ENCODE data around the gene CSNK1G2. TPM values are rescaled to one million over a fixed set of nuclear protein-coding genes. Genes with fewer than 3 reads are reported as not detected.

The CSNK1G2 gene
- total RNA-seq, 1 experiment from 2014 or later, result 44.4 TPM

- Mint-ChIP-seq H3K36me3 (ENCODE audit: insufficient read depth, unreplicated experiment) (peaks cover 40% of the 10 kb centered on the region), H3K4me3 (ENCODE audit: unreplicated experiment) (no peak overlapping the region), H3K27me3 (ENCODE audit: insufficient read depth, unreplicated experiment) (no peaks in the 10 kb centered on the region), H3K4me1 (ENCODE audit: low read depth, unreplicated experiment) (peaks cover 12% of the 10 kb centered on the region), H3K9me3 (ENCODE audit: unreplicated experiment) (no peaks in the 10 kb centered on the region), H3K27ac (ENCODE audit: unreplicated experiment) (no peak overlapping the region)
- Histone ChIP-seq H3K27me3 (replicated peaks; ENCODE audit: control insufficient read depth, insufficient read depth, low read length) (no peaks in the 10 kb centered on the region), H3K4me1 (peaks cover 5% of the 10 kb centered on the region; the same call in 1 of the 2 replicates), H3K4me3 (ENCODE audit: low read depth, low read length) (no peak overlapping the region), H3K36me3 (ENCODE audit: control insufficient read depth, insufficient read depth, low read length) (peaks cover 2% of the 10 kb centered on the region), H3K9me3 (no peaks in the 10 kb centered on the region)
- DNase-seq, result no peak
- intact Hi-C loops (cut with micrococcal nuclease; ENCODE audit: unreplicated experiment), result no loop called here
- BruUV-seq (replicated peaks), result TSS peak; percentile 76
- TF ChIP-seq CTCF (IDR thresholded peaks at IDR 0.05; ENCODE audit: insufficient read depth in 1 of 2, low read depth in 1 of 2, low read length in 1 of 2, severe bottlenecking in 1 of 2, unreplicated experiment in 1 of 2), result no peak
- ChIA-PET POLR2A (no interaction called here), CTCF (no interaction called here)
Observed at GRCh38 chr19:1925544-1925943, 15.4 kb upstream of the CSNK1G2 start.

- intact Hi-C loops (cut with micrococcal nuclease; ENCODE audit: unreplicated experiment), result loop anchor here (1.0 kb wide), 2 partner anchors 32 to 140 kb away; no protein-coding TSS in a partner anchor
- Histone ChIP-seq H3K36me3 (ENCODE audit: control insufficient read depth, insufficient read depth, low read length) (no peaks in the 10 kb centered on the region), H3K27me3 (replicated peaks; ENCODE audit: control insufficient read depth, insufficient read depth, low read length) (no peaks in the 10 kb centered on the region), H3K4me3 (ENCODE audit: low read depth, low read length) (peak overlapping the region; percentile 44), H3K4me1 (peaks cover 5% of the 10 kb centered on the region; the same call in 1 of the 2 replicates), H3K9me3 (peaks cover 6% of the 10 kb centered on the region)
- H3K27ac Mint-ChIP-seq (ENCODE audit: unreplicated experiment), result peak overlapping the region; percentile 53
- BruUV-seq (replicated peaks), result no TSS peak
- peak overlapping the region; percentile 80 for H3K4me3 Mint-ChIP-seq (ENCODE audit: unreplicated experiment)
- H3K9me3 Mint-ChIP-seq (ENCODE audit: unreplicated experiment), result no peaks in the 10 kb centered on the region
- ChIA-PET CTCF (interaction anchor here (0.6 to 1.1 kb wide), 4 partner anchors 28 to 1803 kb away, joined by 3 read pairs; no protein-coding TSS in a partner anchor), POLR2A (no interaction called here)
- H3K27me3 Mint-ChIP-seq (ENCODE audit: insufficient read depth, unreplicated experiment), result no peaks in the 10 kb centered on the region
- peaks cover 12% of the 10 kb centered on the region for H3K4me1 Mint-ChIP-seq (ENCODE audit: low read depth, unreplicated experiment)
- TF ChIP-seq CTCF (IDR thresholded peaks at IDR 0.05; ENCODE audit: insufficient read depth in 1 of 2, low read depth in 1 of 2, low read length in 1 of 2, severe bottlenecking in 1 of 2, unreplicated experiment in 1 of 2), result peak; percentile 83 to 94
- peak; percentile 77 to 91 for DNase-seq
- peaks cover 29% of the 10 kb centered on the region for H3K36me3 Mint-ChIP-seq (ENCODE audit: insufficient read depth, unreplicated experiment)
Observed at GRCh38 chr19:1929021-1929742, 11.8 kb upstream of the CSNK1G2 start.

DNA sequence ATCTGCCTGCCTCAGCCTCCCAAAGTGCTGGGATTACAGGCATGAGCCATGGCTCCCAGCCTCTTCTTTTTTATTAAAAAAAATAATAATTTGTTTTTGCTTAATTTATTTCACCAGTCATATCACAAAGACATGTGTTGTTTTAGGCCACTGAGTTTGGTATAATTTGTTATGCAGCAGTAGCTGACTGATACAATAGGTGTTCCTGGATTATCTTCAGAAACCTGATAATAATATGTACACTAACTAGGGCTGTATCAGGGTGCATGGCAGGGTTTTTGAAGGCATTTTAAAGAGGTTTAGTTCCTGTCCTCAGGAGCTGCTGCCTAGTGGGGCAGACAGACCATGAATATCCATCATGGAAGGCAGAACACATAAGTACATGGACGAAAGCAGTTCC, 9.5 kb upstream of the CSNK1G2 start:
- ChIA-PET POLR2A (no interaction called here), CTCF (no interaction called here)
- Mint-ChIP-seq H3K4me1 (ENCODE audit: low read depth, unreplicated experiment) (peaks cover 12% of the 10 kb centered on the region), H3K36me3 (ENCODE audit: insufficient read depth, unreplicated experiment) (peaks cover 22% of the 10 kb centered on the region), H3K27me3 (ENCODE audit: insufficient read depth, unreplicated experiment) (no peaks in the 10 kb centered on the region), H3K4me3 (ENCODE audit: unreplicated experiment) (no peak overlapping the region), H3K27ac (ENCODE audit: unreplicated experiment) (no peak overlapping the region), H3K9me3 (ENCODE audit: unreplicated experiment) (no peaks in the 10 kb centered on the region)
- H3K9me3 ChIP-seq, result peaks cover 6% of the 10 kb centered on the region
- no peaks in the 10 kb centered on the region for H3K36me3 ChIP-seq (ENCODE audit: control insufficient read depth, insufficient read depth, low read length)
- intact Hi-C loops (cut with micrococcal nuclease; ENCODE audit: unreplicated experiment), result no loop called here
- no TSS peak for BruUV-seq (replicated peaks)
- no peaks in the 10 kb centered on the region for H3K27me3 ChIP-seq (replicated peaks; ENCODE audit: control insufficient read depth, insufficient read depth, low read length)
- no peak overlapping the region for H3K4me3 ChIP-seq (ENCODE audit: low read depth, low read length)
- no peak for DNase-seq
- no peak for TF ChIP-seq CTCF (IDR thresholded peaks at IDR 0.05; ENCODE audit: insufficient read depth in 1 of 2, low read depth in 1 of 2, low read length in 1 of 2, severe bottlenecking in 1 of 2, unreplicated experiment in 1 of 2)
- peaks cover 5% of the 10 kb centered on the region; the same call in 1 of the 2 replicates for H3K4me1 ChIP-seq
